HG03439 (cell line): ENCODE data around the gene MAST1.
A peak's percentile ranks its signal among the peaks of the same experiment; 100 is the strongest.

Source experiments
- ATAC-seq: cut with Tn5 transposase; IDR thresholded peaks from one replicate; pipeline ENCODE4 v1.9.1; 2021; ENCODE audit warnings: mild to moderate bottlenecking, moderate library complexity; ENCODE audit not compliant: unreplicated experiment

The MAST1 gene

GRCh38 chr19:12867120-12868099 lies 29.1 kb downstream of the MAST1 start:
- ATAC-seq, result no peak

GRCh38 chr19:12868540-12869112 lies 30.3 kb downstream of the MAST1 start:
- ATAC-seq, result no peak

DNA sequence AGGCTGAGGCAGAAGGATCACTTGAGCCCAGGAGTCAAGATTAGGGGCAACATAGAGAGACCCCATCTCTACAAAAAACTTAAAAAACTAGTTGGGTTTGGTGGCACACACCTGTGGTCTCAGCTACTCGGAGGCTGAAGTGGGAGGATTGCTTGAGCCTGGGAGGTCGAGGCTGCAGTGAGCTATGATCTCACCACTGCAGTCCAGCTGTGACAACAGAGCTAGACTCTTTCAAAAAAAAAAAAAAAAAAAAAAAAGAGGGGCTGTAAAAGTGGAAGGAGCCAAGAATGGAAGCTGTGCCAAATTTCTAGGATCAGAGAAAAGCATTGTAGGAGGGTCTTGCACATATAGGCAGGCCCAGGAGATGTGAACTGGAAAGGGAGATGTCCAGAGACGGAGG lies 33.4 kb downstream of the MAST1 start:
- no peak for ATAC-seq

- ATAC-seq, result no peak
Observed at GRCh38 chr19:12872255-12872654, 33.9 kb downstream of the MAST1 start.

GRCh38 chr19:12872941-12873890 lies 34.9 kb downstream of the MAST1 start:
- no peak for ATAC-seq

GRCh38 chr19:12873891-12874745 lies 35.8 kb downstream of the MAST1 start:
- ATAC-seq, result no peak

DNA sequence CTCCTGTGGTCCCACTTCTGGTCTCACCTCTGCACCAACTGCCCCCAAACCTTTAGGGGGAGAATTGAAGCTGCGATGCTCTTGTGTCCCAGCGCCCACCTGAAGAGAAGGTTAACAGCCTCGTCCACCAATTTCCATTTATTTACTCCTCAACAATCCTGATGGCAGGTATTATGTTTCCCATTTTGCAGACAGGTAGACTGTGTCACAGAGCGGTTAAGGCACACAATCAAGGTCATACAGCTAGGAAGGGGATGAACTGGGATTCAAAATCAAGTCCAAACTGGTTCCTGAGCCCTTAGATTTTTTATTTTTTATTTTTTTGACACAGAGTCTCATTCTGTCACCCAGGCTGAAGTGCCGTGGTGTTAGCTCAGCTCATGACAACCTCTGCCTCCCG lies 36.8 kb downstream of the MAST1 start:
- no peak for ATAC-seq

DNA sequence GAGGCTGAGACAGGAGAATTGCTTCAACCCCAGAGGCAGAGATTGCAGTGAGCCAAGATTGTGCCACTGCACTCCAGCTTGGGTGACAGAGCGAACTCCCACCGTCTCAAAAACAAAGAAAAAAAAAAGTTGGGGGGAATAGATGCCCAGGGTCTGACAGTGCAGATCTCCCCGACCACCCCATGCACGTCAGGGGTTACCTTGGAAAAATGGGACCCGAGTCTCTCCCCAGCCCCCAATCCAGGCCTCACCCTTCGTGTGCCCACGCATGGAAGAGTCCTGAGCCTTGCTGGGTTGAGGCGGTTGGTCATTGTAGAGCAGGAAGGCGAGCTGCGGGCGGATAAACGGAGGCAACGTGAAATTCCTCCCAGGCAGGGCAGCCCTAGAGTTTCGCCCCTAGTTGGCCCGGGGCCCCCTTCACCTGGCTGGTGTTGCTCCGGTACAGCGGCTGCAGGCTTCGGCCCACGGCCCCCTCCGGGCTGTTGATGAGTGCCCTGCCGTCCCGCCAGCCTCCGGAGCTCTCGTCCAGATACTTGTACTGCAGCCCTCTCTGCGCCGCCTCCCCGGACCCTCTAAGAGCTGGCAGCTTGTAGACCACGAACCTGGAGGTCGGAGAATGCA lies 42.3 kb downstream of the MAST1 start:
- ATAC-seq, result no peak

DNA sequence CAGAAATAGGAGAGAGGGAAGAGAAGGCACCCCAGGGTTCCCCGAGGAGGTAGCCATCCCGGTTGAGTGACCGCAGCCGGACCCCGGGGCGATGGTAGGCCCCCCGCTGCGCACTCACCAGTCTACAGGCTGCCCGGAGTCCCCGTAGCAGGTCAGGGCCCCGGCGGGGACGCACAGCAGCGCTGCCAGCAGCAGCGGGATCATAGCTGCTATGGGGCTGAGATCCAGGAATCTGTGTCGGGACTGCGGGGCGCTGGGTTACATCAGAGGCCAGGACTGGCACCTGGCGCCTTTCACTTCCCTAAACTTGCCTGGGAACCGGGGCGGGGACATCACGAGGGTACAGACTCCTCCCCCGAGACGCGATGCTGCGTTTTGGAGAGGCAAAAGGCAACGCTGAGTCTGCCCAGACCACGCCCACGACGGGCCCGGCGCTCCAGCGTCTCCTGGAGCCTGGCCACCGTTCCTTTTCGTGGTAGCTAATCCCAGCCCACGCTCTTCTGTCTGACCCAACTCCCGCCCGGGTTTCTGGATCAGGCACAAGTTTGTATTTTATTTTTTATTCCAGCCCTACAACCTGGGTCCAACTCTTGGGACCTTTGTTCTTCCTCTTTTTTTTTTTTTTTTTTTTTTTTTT lies 43.0 kb downstream of the MAST1 start, which contains the start of gene DNASE2:
Gene DNASE2 (minus strand): TSS at position 278 of the 637 bp plus-strand sequence. CDS start 74 bp downstream, at position 204.
- peak; percentile 63 for ATAC-seq

- ATAC-seq, result no peak
Observed at GRCh38 chr19:12882589-12882988, 44.3 kb downstream of the MAST1 start.

DNA sequence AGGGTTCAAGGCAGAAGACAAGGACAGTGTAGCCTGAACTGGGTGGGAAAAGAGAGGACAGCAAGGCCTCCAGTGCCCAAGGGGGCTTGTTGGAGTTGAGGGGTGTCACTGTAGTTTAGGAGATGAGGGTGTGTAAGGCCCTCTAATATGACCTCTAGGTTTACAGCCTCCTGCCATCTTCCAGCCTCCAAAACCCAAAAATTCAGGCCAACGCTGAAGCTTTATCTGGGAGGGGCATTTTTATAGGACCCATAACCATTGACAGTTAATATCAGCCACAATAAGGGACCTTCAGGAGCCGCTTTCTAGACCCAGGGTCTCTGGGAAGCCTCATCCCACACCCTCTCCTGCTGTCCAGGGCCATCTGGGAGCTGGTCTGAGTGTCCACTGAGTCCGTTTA lies 45.9 kb downstream of the MAST1 start:
- no peak for ATAC-seq

DNA sequence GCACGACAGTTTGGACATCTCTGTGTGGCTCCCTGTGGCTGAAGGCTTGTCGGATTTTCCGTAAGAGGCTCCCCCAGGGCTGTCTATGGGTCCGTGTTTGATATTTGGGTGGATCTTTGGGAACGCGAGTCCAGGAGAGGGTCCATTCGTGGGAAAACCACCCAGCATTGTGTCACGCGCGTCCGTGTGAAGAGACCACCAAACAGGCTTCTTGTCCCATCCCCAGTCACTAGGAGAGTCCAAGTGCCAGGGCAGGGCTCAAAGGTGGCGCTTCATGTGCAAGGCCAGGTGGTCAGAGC lies 46.3 kb downstream of the MAST1 start:
- ATAC-seq, result no peak

GRCh38 chr19:12884926-12885748 lies 46.8 kb downstream of the MAST1 start:
- ATAC-seq, result peak; percentile 45

DNA sequence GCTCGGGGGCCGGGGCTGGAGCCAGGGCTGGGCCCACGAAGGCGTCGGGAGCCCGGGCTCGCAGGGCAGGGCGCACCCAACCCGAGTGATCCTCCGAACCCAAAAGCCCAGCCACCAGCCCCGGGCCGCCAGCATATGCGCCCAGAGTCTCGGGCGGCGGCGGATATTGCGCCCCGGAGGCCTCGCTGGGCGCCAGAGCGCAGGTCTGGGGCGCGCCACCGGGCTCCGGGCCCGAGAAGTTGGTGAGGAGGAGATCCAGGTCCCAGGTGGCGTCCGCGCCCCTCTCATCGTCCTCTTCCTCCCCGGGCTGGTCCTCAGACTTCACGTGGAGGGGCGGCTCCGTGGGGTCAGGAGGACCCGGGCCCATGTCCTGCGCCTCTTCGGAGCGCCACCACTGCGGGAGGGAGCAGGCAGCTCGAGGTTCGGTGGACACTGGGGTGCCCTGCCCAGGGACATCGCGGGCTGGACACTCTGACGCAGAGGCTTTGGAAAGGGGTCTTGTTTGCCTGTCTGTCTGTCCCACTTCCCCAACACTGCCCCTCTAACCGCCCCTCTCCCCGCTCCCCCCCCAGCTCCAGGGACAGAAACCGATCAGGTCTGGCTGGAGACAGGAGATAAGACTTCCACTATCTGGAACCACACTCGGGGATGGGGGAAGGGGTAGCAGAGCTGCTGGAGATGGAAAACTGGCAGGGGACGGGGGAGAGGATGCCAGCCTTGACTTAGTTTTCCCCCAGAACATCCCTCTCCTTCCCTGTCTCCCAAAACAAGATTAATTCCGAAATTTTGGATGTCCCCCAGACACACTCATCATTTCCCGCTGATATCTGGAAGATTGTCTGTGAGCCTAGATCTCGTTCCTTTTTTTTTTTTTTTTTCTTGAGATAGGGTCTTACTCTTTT lies 47.7 kb downstream of the MAST1 start:
- ATAC-seq, result no peak

DNA sequence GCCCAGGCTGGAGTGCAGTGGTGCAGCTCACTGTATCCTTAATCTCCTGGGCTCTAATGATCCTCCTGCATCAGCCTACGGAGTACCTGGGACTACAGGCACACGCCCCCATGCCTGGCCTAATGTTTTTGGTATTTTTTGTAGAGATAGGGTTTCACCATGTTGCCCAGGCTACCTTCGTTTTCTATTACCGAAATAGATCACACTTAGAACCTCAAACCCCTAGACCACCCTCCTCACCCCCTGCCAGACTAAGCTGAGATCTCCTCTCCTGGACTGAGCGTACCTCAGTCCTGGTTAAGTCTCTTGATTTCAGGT lies 48.3 kb downstream of the MAST1 start:
- no peak for ATAC-seq

DNA sequence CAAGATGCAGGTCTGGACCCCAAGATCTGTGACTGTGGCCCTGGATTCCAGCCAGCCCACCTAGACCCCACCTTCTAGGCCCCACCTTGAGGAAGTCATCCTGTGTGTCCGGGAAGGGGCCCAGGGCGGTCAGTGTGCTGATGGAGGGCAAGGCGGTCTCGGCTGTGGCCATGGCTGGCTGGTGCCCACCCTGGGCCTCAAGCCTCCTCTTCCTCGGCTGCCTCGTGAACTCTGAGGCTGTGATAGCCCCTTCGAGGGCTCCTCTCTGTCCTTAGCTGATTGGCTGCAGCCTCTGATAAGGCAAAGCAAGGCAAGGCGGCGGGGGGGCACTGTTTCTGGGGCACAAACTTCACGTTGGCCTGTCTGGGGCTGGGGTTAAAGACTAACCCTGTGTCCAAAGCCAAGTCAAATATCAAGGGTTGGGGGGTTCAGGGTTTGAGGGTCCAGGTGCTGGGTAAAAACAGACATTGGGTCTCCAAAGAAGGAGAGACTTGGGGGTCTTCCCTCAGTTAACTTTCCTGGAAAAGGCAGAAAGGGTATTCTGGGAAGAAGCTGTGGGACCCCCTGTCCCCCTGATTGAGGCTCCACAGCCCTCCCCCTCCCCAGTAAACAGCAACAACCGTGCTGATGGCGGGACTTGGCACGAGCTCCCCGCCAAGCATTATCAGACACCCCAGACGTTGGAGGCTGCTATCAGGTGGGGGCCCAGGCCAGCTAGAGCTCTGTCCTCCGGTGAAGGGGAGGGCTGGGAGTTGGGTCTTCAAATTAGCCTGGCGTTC lies 48.8 kb downstream of the MAST1 start, which contains the start of gene KLF1:
Gene KLF1 (minus strand): TSS at position 233 of the 779 bp plus-strand sequence. CDS start 61 bp downstream, at position 172.
- ATAC-seq, result no peak
